Mucosa of stomach (tissue), 1 donor: ENCODE results near the gene IL1RL2.

ENCODE experiments used
- H3K27me3 ChIP-seq: one replicate; pipeline ENCODE4 v1.7.0; 2013; ENCODE audit warnings: mild to moderate bottlenecking, low read length; ENCODE audit not compliant: control insufficient read depth, insufficient read depth
- H3K36me3 ChIP-seq: one replicate; pipeline ENCODE4 v1.7.0; 2013; ENCODE audit warnings: low read length; ENCODE audit not compliant: control insufficient read depth, insufficient read depth
- H3K4me1 ChIP-seq: one replicate; pipeline ENCODE4 v1.7.0; 2013; ENCODE audit warnings: mild to moderate bottlenecking, low read length; ENCODE audit not compliant: control insufficient read depth, insufficient read depth
- H3K4me3 ChIP-seq: one replicate; pipeline ENCODE4 v1.7.0; 2013; ENCODE audit warnings: low read length
- H3K9ac ChIP-seq: one replicate; pipeline ENCODE4 v1.7.0; 2013; ENCODE audit warnings: mild to moderate bottlenecking, low read length, moderate library complexity
- H3K9me3 ChIP-seq: one replicate; pipeline ENCODE4 v1.7.0; 2013; ENCODE audit warnings: mild to moderate bottlenecking, low read length, moderate library complexity; ENCODE audit not compliant: control insufficient read depth
- donor health status: Pancreatic carcinoma.

IL1RL2 gene

GRCh38 chr2:102186791-102187495, at the start of gene IL1RL2:
Gene IL1RL2 (plus strand): TSS chr2:102187023. CDS start chr2:102187868, 845 bp downstream.
- H3K9me3 ChIP-seq: no peaks in the 10 kb centered on the region
- H3K27me3 ChIP-seq: no peaks in the 10 kb centered on the region
- H3K4me1 ChIP-seq: peaks cover 15% of the 10 kb centered on the region
- peak within 1 kb of the TSS; percentile 80 for H3K9ac ChIP-seq
- H3K36me3 ChIP-seq: no peaks in the 10 kb centered on the region
- peak within 1 kb of the TSS; percentile 43 for H3K4me3 ChIP-seq

- Histone ChIP-seq H3K9me3 (no peaks in the 10 kb centered on the region), H3K9ac (no peak overlapping the region), H3K4me3 (no peak overlapping the region), H3K27me3 (peaks cover 8% of the 10 kb centered on the region), H3K36me3 (no peaks in the 10 kb centered on the region), H3K4me1 (no peaks in the 10 kb centered on the region)
Observed at GRCh38 chr2:102137138-102137537, 49.7 kb upstream of the IL1RL2 start.

- Histone ChIP-seq H3K4me3 (no peak overlapping the region), H3K27me3 (peaks cover 8% of the 10 kb centered on the region), H3K4me1 (no peaks in the 10 kb centered on the region), H3K9ac (no peak overlapping the region), H3K9me3 (no peaks in the 10 kb centered on the region), H3K36me3 (no peaks in the 10 kb centered on the region)
Observed at GRCh38 chr2:102138331-102138730, 48.5 kb upstream of the IL1RL2 start.

GRCh38 chr2:102139851-102140250, 47.0 kb upstream of the IL1RL2 start:
- no peaks in the 10 kb centered on the region for H3K9me3 ChIP-seq
- no peak overlapping the region for H3K4me3 ChIP-seq
- H3K9ac ChIP-seq: no peak overlapping the region
- no peaks in the 10 kb centered on the region for H3K36me3 ChIP-seq
- peaks cover 8% of the 10 kb centered on the region for H3K27me3 ChIP-seq
- H3K4me1 ChIP-seq: no peaks in the 10 kb centered on the region

- Histone ChIP-seq H3K4me1 (no peaks in the 10 kb centered on the region), H3K4me3 (no peak overlapping the region), H3K36me3 (no peaks in the 10 kb centered on the region), H3K9me3 (no peaks in the 10 kb centered on the region), H3K27me3 (peaks cover 8% of the 10 kb centered on the region), H3K9ac (no peak overlapping the region)
Observed at GRCh38 chr2:102140377-102140776, 46.4 kb upstream of the IL1RL2 start.

- H3K27me3 ChIP-seq: peaks cover 8% of the 10 kb centered on the region
- no peaks in the 10 kb centered on the region for H3K9me3 ChIP-seq
- no peak overlapping the region for H3K4me3 ChIP-seq
- peak overlapping the region; percentile 82 for H3K9ac ChIP-seq
- H3K36me3 ChIP-seq: no peaks in the 10 kb centered on the region
- H3K4me1 ChIP-seq: no peaks in the 10 kb centered on the region
Observed at GRCh38 chr2:102141011-102141943, 45.5 kb upstream of the IL1RL2 start.

- peak within 1 kb of the TSS; percentile 82 for H3K9ac ChIP-seq
- peaks cover 8% of the 10 kb centered on the region for H3K27me3 ChIP-seq
- no peaks in the 10 kb centered on the region for H3K36me3 ChIP-seq
- no peaks in the 10 kb centered on the region for H3K9me3 ChIP-seq
- H3K4me3 ChIP-seq: peak within 1 kb of the TSS; percentile 28
- no peaks in the 10 kb centered on the region for H3K4me1 ChIP-seq
Observed at GRCh38 chr2:102141970-102142828, 44.6 kb upstream of the IL1RL2 start, which contains the start of gene IL1R1. Gene IL1R1 (plus strand): TSS chr2:102142746. CDS start chr2:102157725, 14,979 bp downstream.

- H3K9ac ChIP-seq: peak overlapping the region; percentile 69
- no peaks in the 10 kb centered on the region for H3K36me3 ChIP-seq
- no peaks in the 10 kb centered on the region for H3K4me1 ChIP-seq
- H3K4me3 ChIP-seq: peak overlapping the region; percentile 15
- no peaks in the 10 kb centered on the region for H3K9me3 ChIP-seq
- peaks cover 8% of the 10 kb centered on the region for H3K27me3 ChIP-seq
Observed at GRCh38 chr2:102142829-102143449, 43.9 kb upstream of the IL1RL2 start.

- Histone ChIP-seq H3K4me1 (no peaks in the 10 kb centered on the region), H3K9me3 (no peaks in the 10 kb centered on the region), H3K36me3 (no peaks in the 10 kb centered on the region), H3K4me3 (peak overlapping the region; percentile 15), H3K27me3 (peaks cover 8% of the 10 kb centered on the region), H3K9ac (peak overlapping the region; percentile 69)
Observed at GRCh38 chr2:102143450-102143985, 43.3 kb upstream of the IL1RL2 start.

- H3K4me1 ChIP-seq: no peaks in the 10 kb centered on the region
- H3K9me3 ChIP-seq: no peaks in the 10 kb centered on the region
- H3K36me3 ChIP-seq: no peaks in the 10 kb centered on the region
- H3K4me3 ChIP-seq: no peak overlapping the region
- H3K9ac ChIP-seq: peak overlapping the region; percentile 69
- H3K27me3 ChIP-seq: peaks cover 8% of the 10 kb centered on the region
Observed at GRCh38 chr2:102144128-102144527, 42.7 kb upstream of the IL1RL2 start.

GRCh38 chr2:102145107-102145506, 41.7 kb upstream of the IL1RL2 start:
- no peak overlapping the region for H3K9ac ChIP-seq
- H3K4me3 ChIP-seq: no peak overlapping the region
- no peaks in the 10 kb centered on the region for H3K36me3 ChIP-seq
- H3K9me3 ChIP-seq: no peaks in the 10 kb centered on the region
- H3K27me3 ChIP-seq: peaks cover 8% of the 10 kb centered on the region
- no peaks in the 10 kb centered on the region for H3K4me1 ChIP-seq
